Mucosa of descending colon (tissue), 3 donors: ENCODE measurements around the gene NEIL3. TPM values are rescaled to one million over a fixed set of nuclear protein-coding genes. Genes with fewer than 3 reads are reported as not detected.

Experiments
- ATAC-seq: fragments of 200-7000 bp; cut with Tn5 transposase; one replicate; pipeline ENCODE4 v1.9.1; 2020; ENCODE audit warnings: mild to moderate bottlenecking, moderate library complexity
- DNase-seq, 3 donors: peaks; one replicate each; pipeline ENCODE4 v3.0.0-alpha.2; 2020
- H3K36me3 ChIP-seq: fragments of 200-600 bp; one replicate; pipeline ENCODE4 v1.8.0; 2021; ENCODE audit warnings: low read depth, mild to moderate bottlenecking
- H3K4me1 ChIP-seq: fragments of 200-600 bp; one replicate; pipeline ENCODE4 v1.8.0; 2021; ENCODE audit warnings: low read depth, mild to moderate bottlenecking
- H3K4me3 ChIP-seq: fragments of 200-600 bp; one replicate; pipeline ENCODE4 v1.8.0; 2021; ENCODE audit warnings: mild to moderate bottlenecking
- H3K9me3 ChIP-seq: fragments of 200-600 bp; one replicate; pipeline ENCODE4 v1.8.0; 2021; ENCODE audit warnings: mild to moderate bottlenecking
- intact Hi-C, 2 donors: fragments of 100-400 bp; cut with DNase I in 1 of 2; cut with micrococcal nuclease in 1 of 2; formaldehyde crosslinking; loops; one replicate each; pipeline versions ENCODE4 v1.11.0 to v1.11.1; 2022; cut with DNase I, micrococcal nuclease
- total RNA-seq, 3 donors: library from RNA; stranded (reverse); fragmentation: NEBNext Ultra II Directional in 2 of 3; extraction: Animal tissue kit (Norgen Biotek cat#: 25700) in 2 of 3; gene quantifications; one replicate each; pipeline versions ENCODE4 v1.2.1 to v1.2.4, GENCODE V29; 2021 to 2023
- TF ChIP-seq, protein P1 (sequence below): fragments of 200-600 bp; IDR thresholded peaks from one replicate; pipeline ENCODE4 v1.8.0; 2022; ENCODE audit warnings: antibody characterized with exemption, mild to moderate bottlenecking
- donor health status: DM: no; HTN: no; CAD: no; lungs with moderate emphysema.
- donor health status: DM: no; HTN: no; CAD: no.
- donor health status: DM: no; HTN: yes; CAD: no.

Gene NEIL3
- total RNA-seq, 3 donors from 2014 or later: 0.76 to 3.2 (median 1.4) TPM

DNA sequence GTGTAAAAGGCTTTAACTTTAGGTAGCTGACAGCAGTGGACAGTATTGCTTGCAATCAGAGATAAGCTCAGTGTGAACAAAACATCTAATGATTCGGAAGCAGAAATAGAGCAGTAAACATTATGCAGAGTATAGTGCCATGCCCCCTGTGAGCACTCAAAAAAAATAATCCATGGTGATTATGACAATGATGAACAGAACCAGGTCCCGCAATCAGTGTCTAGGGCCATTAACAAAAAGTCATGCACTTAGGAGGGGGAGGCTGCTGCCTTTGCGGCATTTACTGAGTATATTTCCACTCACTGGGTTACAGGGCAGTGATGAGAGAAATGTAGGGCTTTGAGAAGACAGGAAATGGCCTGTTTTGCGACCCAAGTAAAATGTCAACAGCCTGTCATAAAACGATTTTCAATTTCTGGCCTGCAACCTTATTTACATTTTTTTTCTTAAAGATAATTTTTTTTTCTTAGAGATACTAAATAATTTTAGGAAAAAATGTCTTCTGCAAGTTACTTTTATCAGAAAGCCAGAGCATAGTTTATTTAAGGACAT lies 27.3 kb upstream of the NEIL3 start:
- TF ChIP-seq, protein P1, sequence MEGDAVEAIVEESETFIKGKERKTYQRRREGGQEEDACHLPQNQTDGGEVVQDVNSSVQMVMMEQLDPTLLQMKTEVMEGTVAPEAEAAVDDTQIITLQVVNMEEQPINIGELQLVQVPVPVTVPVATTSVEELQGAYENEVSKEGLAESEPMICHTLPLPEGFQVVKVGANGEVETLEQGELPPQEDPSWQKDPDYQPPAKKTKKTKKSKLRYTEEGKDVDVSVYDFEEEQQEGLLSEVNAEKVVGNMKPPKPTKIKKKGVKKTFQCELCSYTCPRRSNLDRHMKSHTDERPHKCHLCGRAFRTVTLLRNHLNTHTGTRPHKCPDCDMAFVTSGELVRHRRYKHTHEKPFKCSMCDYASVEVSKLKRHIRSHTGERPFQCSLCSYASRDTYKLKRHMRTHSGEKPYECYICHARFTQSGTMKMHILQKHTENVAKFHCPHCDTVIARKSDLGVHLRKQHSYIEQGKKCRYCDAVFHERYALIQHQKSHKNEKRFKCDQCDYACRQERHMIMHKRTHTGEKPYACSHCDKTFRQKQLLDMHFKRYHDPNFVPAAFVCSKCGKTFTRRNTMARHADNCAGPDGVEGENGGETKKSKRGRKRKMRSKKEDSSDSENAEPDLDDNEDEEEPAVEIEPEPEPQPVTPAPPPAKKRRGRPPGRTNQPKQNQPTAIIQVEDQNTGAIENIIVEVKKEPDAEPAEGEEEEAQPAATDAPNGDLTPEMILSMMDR: no peak
- Histone ChIP-seq H3K4me1 (peaks cover 4% of the 10 kb centered on the region), H3K9me3 (no peaks in the 10 kb centered on the region), H3K4me3 (no peak overlapping the region), H3K36me3 (no peaks in the 10 kb centered on the region)
- DNase-seq (no peak), ATAC-seq (no peak)
- intact Hi-C loops: no loop called here

DNA sequence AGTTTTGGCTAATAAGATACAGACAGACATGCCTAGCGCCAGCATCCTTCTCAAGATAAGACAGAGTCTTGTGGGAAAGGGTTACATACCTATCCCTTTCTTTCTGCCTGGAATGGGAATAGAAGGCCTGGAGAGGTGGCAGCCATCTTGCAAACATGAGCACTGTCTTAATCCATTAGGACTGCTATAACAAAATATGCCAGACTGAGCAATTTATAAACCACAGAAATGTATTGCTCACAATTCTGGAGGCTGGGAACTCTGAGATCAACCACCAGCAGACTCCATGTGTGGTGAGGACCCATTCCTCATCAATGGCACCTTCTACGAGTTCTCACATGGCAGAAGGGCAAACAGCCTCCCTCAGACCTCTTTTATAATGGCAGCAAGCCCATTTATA lies 26.5 kb upstream of the NEIL3 start:
- Histone ChIP-seq H3K9me3 (no peaks in the 10 kb centered on the region), H3K36me3 (no peaks in the 10 kb centered on the region), H3K4me3 (no peak overlapping the region), H3K4me1 (peaks cover 4% of the 10 kb centered on the region)
- TF ChIP-seq, protein P1: no peak
- ATAC-seq: no peak
- intact Hi-C loops: no loop called here
- no peak for DNase-seq

DNA sequence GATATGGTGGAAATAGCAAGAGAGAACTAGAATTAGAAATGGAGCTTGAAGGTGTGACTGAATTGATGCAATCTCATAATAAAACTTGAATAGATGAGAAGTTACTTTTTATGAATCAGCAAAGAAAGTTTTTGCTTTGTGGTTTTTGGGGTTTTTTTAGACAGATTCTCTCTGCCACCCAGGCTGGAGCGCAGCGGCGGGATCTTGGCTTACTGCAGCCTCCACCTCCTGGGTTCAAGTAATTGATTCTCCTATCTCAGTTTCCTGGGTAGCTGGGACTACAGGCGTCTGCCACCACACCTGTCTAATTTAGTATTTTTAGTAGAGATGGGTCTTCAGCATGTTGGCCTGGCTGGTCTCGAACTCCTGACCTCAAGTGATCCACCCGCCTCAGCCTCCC lies 23.7 kb upstream of the NEIL3 start:
- TF ChIP-seq, protein P1: no peak
- no peak for DNase-seq
- H3K4me1 ChIP-seq: peaks cover 3% of the 10 kb centered on the region
- no peaks in the 10 kb centered on the region for H3K9me3 ChIP-seq
- H3K4me3 ChIP-seq: no peak overlapping the region
- H3K36me3 ChIP-seq: no peaks in the 10 kb centered on the region
- ATAC-seq: no peak
- intact Hi-C loops: no loop called here

DNA sequence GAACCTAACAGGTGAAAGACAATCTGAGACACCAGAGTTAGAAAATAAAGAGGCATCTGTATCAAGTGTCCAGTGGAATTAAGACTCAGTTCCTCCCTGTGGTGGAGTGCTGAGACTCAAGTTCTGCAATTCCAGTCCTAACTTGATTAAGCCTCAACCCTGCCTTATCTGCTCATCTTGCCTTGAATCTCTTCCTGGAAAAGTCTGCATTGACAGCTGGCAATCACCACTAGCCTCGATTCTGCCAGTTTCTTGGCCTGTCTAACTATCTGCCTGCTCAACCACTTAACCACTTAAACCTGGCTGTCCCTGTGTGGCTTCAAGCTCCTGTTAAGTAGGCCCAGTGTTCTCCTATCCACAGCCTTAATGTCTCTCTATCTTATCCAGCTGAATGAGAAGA lies 22.4 kb upstream of the NEIL3 start:
- Histone ChIP-seq H3K4me1 (no peaks in the 10 kb centered on the region), H3K9me3 (no peaks in the 10 kb centered on the region), H3K4me3 (no peak overlapping the region), H3K36me3 (no peaks in the 10 kb centered on the region)
- ATAC-seq (no peak), DNase-seq (no peak)
- TF ChIP-seq, protein P1: no peak
- intact Hi-C loops: no loop called here

DNA sequence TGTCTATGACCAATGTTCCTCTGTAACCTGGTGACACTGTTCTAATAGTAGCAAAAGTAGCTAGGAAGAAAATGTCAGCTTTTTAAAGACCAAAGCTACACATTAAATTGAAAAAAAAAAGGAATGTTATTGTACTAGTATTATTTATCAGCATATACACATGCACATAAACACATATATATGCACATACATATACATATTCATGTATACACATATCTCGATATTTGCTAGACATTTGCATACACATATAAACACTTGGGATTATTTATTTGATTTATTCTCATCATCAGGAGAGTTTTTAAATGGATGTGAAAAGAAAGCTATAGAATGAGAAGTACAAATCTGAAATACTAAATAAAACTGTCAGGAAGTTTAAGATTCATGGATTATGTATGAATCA lies 21.3 kb upstream of the NEIL3 start:
- DNase-seq (no peak), ATAC-seq (no peak)
- H3K4me1 ChIP-seq: no peaks in the 10 kb centered on the region
- intact Hi-C loops: no loop called here
- H3K4me3 ChIP-seq: no peak overlapping the region
- TF ChIP-seq, protein P1: no peak
- H3K9me3 ChIP-seq: no peaks in the 10 kb centered on the region
- no peaks in the 10 kb centered on the region for H3K36me3 ChIP-seq

DNA sequence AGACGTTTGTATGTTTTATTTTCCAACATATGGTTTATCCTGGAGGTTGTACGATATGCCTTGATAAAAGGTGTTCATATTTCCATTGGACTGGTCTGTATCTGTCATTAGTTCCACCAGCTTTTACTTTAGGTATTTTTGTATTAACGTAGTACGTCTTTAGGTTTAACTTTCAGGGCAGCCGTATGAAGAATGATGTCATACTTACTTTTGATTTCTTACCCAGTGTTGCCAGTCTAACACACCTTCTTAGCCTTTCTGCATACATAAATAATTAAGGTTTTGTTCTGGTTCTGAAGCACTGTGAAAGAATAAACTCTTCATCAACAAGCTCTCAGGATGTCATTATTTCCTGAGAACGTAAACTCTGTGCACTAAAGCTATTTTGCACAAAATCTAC lies 18.9 kb upstream of the NEIL3 start:
- no peaks in the 10 kb centered on the region for H3K9me3 ChIP-seq
- TF ChIP-seq, protein P1: no peak
- no peak for ATAC-seq

More for the DNA sequence above, 18.9 kb upstream of the NEIL3 start:
- intact Hi-C loops: no loop called here
- H3K4me1 ChIP-seq: no peaks in the 10 kb centered on the region
- H3K36me3 ChIP-seq: no peaks in the 10 kb centered on the region
- H3K4me3 ChIP-seq: no peak overlapping the region
- DNase-seq: no peak
